IPS-NIHi11 (cell line): ENCODE data around the gene AGRN.
A peak's percentile ranks its signal among the peaks of the same experiment; 100 is the strongest.
"Not testable (repeated sequence)": the region's sequence is repeated elsewhere in the genome, so short reads cannot be mapped to it uniquely, and the experiment has no call there.

Source experiments
- DNase-seq: peaks from one replicate; pipeline ENCODE4 v3.0.0; 2012; ENCODE audit warnings: mixed read lengths, low spot score

AGRN gene

GRCh38 chr1:981955-982558, 37.9 kb upstream of the AGRN start, which contains the start of gene PERM1:
TSS of gene PERM1 (minus strand) at chr1:982093. CDS start at chr1:981029, 1,064 bp downstream.
- DNase-seq, result no peak

GRCh38 chr1:982765-983436, 37.0 kb upstream of the AGRN start:
- no peak for DNase-seq

GRCh38 chr1:983798-984475, 36.0 kb upstream of the AGRN start:
- DNase-seq, result peak; percentile 95

GRCh38 chr1:984476-984814, 35.5 kb upstream of the AGRN start:
- DNase-seq, result no peak

GRCh38 chr1:985126-985525, 34.8 kb upstream of the AGRN start:
- DNase-seq, result no peak

- DNase-seq, result not testable (repeated sequence)
These were observed 31.9 kb upstream of the AGRN start for GRCh38 chr1:988061-988460.

GRCh38 chr1:991275-991674, 28.6 kb upstream of the AGRN start:
- not testable (repeated sequence) for DNase-seq

- DNase-seq, result no peak
These were observed 28.0 kb upstream of the AGRN start for GRCh38 chr1:991895-992294.

GRCh38 chr1:992362-992761, 27.6 kb upstream of the AGRN start:
- no peak for DNase-seq

GRCh38 chr1:993379-993995, 26.4 kb upstream of the AGRN start:
- no peak for DNase-seq

- DNase-seq, result not testable (repeated sequence)
These were observed 25.4 kb upstream of the AGRN start for GRCh38 chr1:994546-994945.

GRCh38 chr1:995665-996633, 24.0 kb upstream of the AGRN start:
- peak; percentile 11 for DNase-seq

- DNase-seq, result peak; percentile 11
These were observed 22.8 kb upstream of the AGRN start for GRCh38 chr1:996851-997712.

GRCh38 chr1:997713-997992, 22.3 kb upstream of the AGRN start:
- peak; percentile 13 for DNase-seq

- peak; percentile 45 for DNase-seq
These were observed 21.8 kb upstream of the AGRN start for GRCh38 chr1:997993-998744.

GRCh38 chr1:998745-998994, 21.2 kb upstream of the AGRN start:
- no peak for DNase-seq

- peak; percentile 59 for DNase-seq
These were observed 20.8 kb upstream of the AGRN start for GRCh38 chr1:998995-999724.

- peak; percentile 90 for DNase-seq
These were observed 20.1 kb upstream of the AGRN start, which contains the start of gene HES4 for GRCh38 chr1:999725-1000356. TSS of gene HES4 (minus strand) at chr1:1000097. CDS start at chr1:999973, 124 bp downstream.

- DNase-seq, result peak; percentile 81
These were observed 19.4 kb upstream of the AGRN start for GRCh38 chr1:1000357-1001056.
